Measurements from ENCODE around the gene RIPK3. TPM values are rescaled to one million over a fixed set of nuclear protein-coding genes. Genes with fewer than 3 reads are reported as not detected.
"Not testable (repeated sequence)": the region's sequence is repeated elsewhere in the genome, so short reads cannot be mapped to it uniquely, and the experiment has no call there.

Gene RIPK3
- total RNA-seq: 10 to 100 TPM in 2 of 4 donors, 1 to 10 TPM in 2; 6.8 to 13.7 (median 11.1) TPM

DNA sequence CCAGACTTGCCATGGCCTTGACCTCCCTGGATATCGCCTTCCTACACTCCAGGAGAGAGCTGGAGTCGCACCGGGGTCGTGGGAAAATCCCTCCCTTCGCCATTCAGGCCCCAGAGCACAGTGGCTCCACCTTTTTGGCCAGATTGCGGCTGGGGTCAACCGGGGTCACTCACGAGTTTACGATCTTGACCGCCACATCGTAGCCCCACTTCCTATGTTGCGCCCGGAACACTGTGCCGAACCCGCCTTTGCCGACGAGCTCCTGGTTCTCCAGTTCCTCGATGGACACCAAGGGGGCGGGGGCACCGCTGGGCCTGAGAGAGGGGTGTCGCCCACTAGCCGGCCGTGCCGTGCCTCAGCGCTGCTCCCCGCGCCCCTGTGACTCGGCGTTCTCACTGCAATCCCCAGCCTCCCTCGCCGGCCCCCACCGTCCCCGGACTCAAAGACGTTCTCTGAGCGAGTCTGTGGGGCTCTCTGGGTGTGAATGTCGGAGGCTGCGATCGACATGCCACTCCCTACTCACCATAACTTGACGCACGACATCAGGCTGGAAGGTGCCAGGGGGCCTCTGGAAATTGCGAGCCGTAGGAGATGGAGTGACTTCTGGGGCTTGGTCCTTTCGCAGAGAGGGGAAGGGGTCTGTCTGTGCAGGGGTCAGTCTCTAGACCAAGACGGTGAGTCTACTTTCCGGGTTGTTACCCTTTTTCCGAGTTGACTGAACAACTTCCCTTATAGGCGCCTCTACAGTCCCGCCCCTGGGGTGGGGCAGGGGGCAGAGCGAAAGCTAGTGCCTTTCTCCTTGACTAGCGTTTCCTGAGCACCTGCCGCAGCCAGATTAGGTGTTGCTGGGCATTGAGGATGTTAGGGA lies at the start of gene RIPK3:
Gene RIPK3 (minus strand): TSS at position 708 of the 868 bp plus-strand sequence. CDS start 165 bp downstream, at position 543.
- Histone ChIP-seq H3K36me3 (peaks cover 20% of the 10 kb centered on the region), H3K27me3 (peaks cover 6% of the 10 kb centered on the region), H3K9me3 (no peaks in the 10 kb centered on the region), H3K4me1 (peaks cover 40% of the 10 kb centered on the region), H3K4me3 (peak within 1 kb of the TSS; percentile 71), H3K27ac (peak within 1 kb of the TSS; percentile 59)
- TF ChIP-seq, protein P1, sequence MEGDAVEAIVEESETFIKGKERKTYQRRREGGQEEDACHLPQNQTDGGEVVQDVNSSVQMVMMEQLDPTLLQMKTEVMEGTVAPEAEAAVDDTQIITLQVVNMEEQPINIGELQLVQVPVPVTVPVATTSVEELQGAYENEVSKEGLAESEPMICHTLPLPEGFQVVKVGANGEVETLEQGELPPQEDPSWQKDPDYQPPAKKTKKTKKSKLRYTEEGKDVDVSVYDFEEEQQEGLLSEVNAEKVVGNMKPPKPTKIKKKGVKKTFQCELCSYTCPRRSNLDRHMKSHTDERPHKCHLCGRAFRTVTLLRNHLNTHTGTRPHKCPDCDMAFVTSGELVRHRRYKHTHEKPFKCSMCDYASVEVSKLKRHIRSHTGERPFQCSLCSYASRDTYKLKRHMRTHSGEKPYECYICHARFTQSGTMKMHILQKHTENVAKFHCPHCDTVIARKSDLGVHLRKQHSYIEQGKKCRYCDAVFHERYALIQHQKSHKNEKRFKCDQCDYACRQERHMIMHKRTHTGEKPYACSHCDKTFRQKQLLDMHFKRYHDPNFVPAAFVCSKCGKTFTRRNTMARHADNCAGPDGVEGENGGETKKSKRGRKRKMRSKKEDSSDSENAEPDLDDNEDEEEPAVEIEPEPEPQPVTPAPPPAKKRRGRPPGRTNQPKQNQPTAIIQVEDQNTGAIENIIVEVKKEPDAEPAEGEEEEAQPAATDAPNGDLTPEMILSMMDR (IDR thresholded peaks at IDR 0.05): no peak
- TF ChIP-seq EP300 (IDR thresholded peaks at IDR 0.05): no peak
- DNase-seq (ENCODE audit: low spot score in 2 of 2): peak; percentile 82 to 86
- 13% methylated on average over 4 of the region's 51 CpGs for WGBS

DNA sequence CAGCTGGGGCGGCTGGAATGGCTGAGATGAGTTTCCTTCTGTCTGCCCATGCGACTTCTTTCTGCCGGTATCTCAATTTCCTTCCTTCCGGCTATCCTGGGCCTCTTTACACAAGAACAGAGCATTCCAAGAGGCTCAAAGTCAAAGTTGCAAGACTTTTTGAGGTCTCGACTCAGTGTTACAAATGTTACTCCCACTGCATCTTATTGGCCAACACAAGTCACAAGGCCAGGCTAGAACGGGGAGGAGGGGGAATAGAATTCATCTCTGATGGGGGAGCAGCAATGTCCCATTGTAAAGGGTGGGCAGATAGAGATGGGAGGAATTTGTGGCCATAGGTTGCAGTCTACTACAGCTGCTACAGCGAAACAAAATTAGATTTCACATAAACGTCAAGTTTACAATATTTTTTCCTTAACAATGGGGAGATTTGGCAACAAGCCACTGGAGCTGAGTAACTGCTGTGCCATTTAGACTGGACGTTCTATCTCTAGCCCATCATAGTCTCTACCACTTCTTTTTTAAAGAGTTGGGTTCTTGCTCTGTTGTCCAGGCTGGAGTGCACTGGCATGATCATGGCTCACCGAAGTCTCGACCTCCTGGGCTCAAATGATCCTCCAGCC lies 49.5 kb upstream of the RIPK3 start:
- Histone ChIP-seq H3K27me3 (no peaks in the 10 kb centered on the region), H3K4me3 (no peak overlapping the region), H3K9me3 (no peaks in the 10 kb centered on the region), H3K27ac (no peak overlapping the region), H3K36me3 (no peaks in the 10 kb centered on the region), H3K4me1 (peaks cover 25% of the 10 kb centered on the region)
- 71% methylated on average over 11 of the region's 11 CpGs for WGBS
- DNase-seq (ENCODE audit: low spot score in 2 of 2): no peak
- no peak for TF ChIP-seq POLR2A (IDR thresholded peaks at IDR 0.05)
- no peak for TF ChIP-seq EP300 (IDR thresholded peaks at IDR 0.05)
- TF ChIP-seq, protein P1 (IDR thresholded peaks at IDR 0.05): no peak
- no peak for TF ChIP-seq POLR2AphosphoS5 (IDR thresholded peaks at IDR 0.05)

DNA sequence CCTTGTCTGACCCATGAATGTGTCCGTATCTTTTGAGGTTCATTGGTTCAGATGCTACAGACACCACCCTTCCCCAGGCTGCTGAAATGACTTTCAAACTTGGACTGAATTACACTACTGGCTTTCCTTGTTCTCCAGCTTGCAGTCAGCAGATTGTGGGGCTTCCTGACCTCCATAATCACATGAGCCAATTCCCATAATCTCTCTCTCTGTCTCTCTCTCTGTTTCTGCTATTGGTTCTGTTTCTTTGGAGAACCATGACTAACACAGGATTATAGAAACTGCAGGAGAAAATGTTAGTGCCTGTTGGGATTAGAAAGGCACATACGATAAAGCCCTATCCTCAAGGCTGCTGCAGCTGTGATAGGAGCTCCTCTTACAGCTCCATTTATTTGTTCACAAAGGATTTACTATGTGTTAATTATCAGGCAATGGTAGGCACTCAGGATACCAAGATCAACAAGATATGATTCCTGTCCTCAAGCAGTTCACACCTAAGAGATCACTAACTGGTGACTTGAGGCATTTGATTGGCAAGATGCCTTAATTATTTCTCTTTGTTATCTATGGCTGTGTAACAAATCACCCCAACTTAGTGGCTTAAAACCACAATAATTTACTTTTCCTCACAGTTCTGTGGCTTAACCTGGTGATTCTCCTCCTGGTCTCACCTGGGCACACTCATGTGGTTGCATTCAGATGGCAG lies 48.8 kb upstream of the RIPK3 start:
- 63% methylated on average over 2 of the region's 2 CpGs for WGBS
- no peaks in the 10 kb centered on the region for H3K36me3 ChIP-seq
- H3K9me3 ChIP-seq: no peaks in the 10 kb centered on the region
- H3K4me1 ChIP-seq: peaks cover 20% of the 10 kb centered on the region
- H3K4me3 ChIP-seq: no peak overlapping the region
- no peak for DNase-seq (ENCODE audit: low spot score in 2 of 2)
- no peak for TF ChIP-seq POLR2A (IDR thresholded peaks at IDR 0.05)
- TF ChIP-seq, protein P1 (IDR thresholded peaks at IDR 0.05): no peak
- no peak for TF ChIP-seq POLR2AphosphoS5 (IDR thresholded peaks at IDR 0.05)
- TF ChIP-seq EP300 (IDR thresholded peaks at IDR 0.05): no peak
- H3K27me3 ChIP-seq: no peaks in the 10 kb centered on the region
- no peak overlapping the region for H3K27ac ChIP-seq

DNA sequence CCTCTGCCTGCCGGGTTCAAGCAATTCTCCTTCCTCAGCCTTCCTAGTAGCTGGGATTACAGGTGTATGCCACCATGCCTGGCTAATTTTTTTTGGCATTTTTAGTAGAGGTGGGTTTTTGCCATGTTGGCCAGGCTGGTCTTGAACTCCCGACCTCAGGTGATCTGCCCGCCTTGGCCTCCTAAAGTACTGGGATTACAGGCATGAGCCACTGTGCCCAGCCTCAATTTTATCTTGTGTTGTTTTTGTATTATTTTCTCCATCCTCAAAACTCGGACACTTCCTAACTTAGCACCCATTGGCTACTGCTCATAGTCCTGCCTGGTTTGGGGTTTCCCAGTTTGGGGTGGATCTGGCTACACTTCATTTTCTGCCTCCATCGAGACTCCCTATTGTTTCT lies 47.8 kb upstream of the RIPK3 start:
- not testable (repeated sequence) for H3K27me3 ChIP-seq; H3K27ac ChIP-seq; H3K36me3 ChIP-seq; H3K9me3 ChIP-seq; H3K4me3 ChIP-seq; DNase-seq (ENCODE audit: low spot score in 2 of 2)
- H3K4me1 ChIP-seq: peaks cover 15% of the 10 kb centered on the region
- 91% methylated on average over 5 of the region's 5 CpGs for WGBS

DNA sequence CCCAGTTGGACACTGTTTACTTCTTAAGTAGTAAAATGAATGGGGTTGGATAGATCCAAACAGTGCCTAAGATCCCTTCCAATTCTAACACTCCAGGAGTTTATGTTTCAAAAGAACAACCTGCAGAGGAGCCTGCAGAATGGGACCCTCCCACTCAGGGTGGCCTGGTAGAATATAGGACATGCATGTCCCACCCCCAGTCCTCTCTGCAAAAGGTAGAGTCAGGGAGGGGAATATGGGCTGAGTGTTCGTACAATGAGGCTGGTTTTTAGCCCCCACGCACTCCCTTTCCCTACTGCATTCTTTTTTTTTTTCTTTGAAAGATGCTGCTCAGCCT lies 47.2 kb upstream of the RIPK3 start:
- Histone ChIP-seq H3K4me3 (no peak overlapping the region), H3K27ac (no peak overlapping the region), H3K27me3 (no peaks in the 10 kb centered on the region), H3K36me3 (no peaks in the 10 kb centered on the region), H3K9me3 (no peaks in the 10 kb centered on the region), H3K4me1 (peaks cover 15% of the 10 kb centered on the region)
- 90% methylated on average over 2 of the region's 2 CpGs for WGBS
- TF ChIP-seq POLR2AphosphoS5 (IDR thresholded peaks at IDR 0.05): no peak
- TF ChIP-seq, protein P1 (IDR thresholded peaks at IDR 0.05): no peak
- no peak for DNase-seq (ENCODE audit: low spot score in 2 of 2)
